Cardiac fibroblast (primary cell): Measurements from ENCODE around the gene ITGB7.

ENCODE experiments used
- DNase-seq, 2 donors: peaks; one replicate each; pipeline versions ENCODE4 v3.0.0 to v3.0.0-alpha.2; 2010; ENCODE audit warnings: low read depth in 2 of 2
- H3K4me3 ChIP-seq, 2 donors: replicated peaks in 1 of 2; 1 replicate in 1 of 2; 2 replicates in 1 of 2; pipeline ENCODE4 v1.5.1; 2011; ENCODE audit warnings: low read depth in 2 of 2, low read length in 2 of 2, mild to moderate bottlenecking in 2 of 2, moderate library complexity in 1 of 2
- CTCF ChIP-seq: IDR thresholded peaks from one replicate; pipeline ENCODE4 v1.5.1; 2011; ENCODE audit warnings: low read depth, mild to moderate bottlenecking, low read length, inconsistent platforms

Gene ITGB7

GRCh38 chr12:53196486-53196885 lies 10.6 kb downstream of the ITGB7 start:
- H3K4me3 ChIP-seq: no peak overlapping the region
- no peak for TF ChIP-seq CTCF

GRCh38 chr12:53195516-53196420 lies 11.3 kb downstream of the ITGB7 start:
- no peak for DNase-seq
- no peak overlapping the region for H3K4me3 ChIP-seq
- TF ChIP-seq CTCF: no peak

More at GRCh38 chr12:53196486-53196885, 10.6 kb downstream of the ITGB7 start:
- DNase-seq: no peak

GRCh38 chr12:53194973-53195372 lies 12.1 kb downstream of the ITGB7 start:
- no peak for TF ChIP-seq CTCF
- no peak overlapping the region for H3K4me3 ChIP-seq
- no peak for DNase-seq

GRCh38 chr12:53193985-53194716 lies 12.9 kb downstream of the ITGB7 start:
- no peak for TF ChIP-seq CTCF

GRCh38 chr12:53193040-53193439 lies 14.0 kb downstream of the ITGB7 start:
- DNase-seq: no peak
- no peak overlapping the region for H3K4me3 ChIP-seq
- TF ChIP-seq CTCF: no peak

More at GRCh38 chr12:53193985-53194716, 12.9 kb downstream of the ITGB7 start:
- DNase-seq: no peak
- no peak overlapping the region for H3K4me3 ChIP-seq

- no peak for DNase-seq
- H3K4me3 ChIP-seq: no peak overlapping the region
- TF ChIP-seq CTCF: no peak
Observed at GRCh38 chr12:53192531-53193021, 14.5 kb downstream of the ITGB7 start.
